Peyer's patch (tissue), 4 donors: ENCODE measurements around the gene MOK. TPM values are rescaled to one million over a fixed set of nuclear protein-coding genes. Genes with fewer than 3 reads are reported as not detected.

ENCODE experiments used
- DNase-seq, 3 donors: peaks; one replicate each; pipeline ENCODE4 v3.0.0-alpha.2; 2017 to 2019
- H3K27ac ChIP-seq, 4 donors: fragments of 200-600 bp; sonication (generic); one replicate each; pipeline ENCODE4 v1.5.1; 2016 to 2019
- H3K27me3 ChIP-seq, 2 donors: fragments of 200-600 bp; sonication (generic); one replicate each; pipeline ENCODE4 v1.5.1; 2019
- H3K36me3 ChIP-seq, 3 donors: fragments of 200-600 bp; sonication (generic); one replicate each; pipeline ENCODE4 v1.5.1; 2016 to 2019
- H3K4me1 ChIP-seq, 4 donors: fragments of 200-600 bp; sonication (generic); one replicate each; pipeline ENCODE4 v1.5.1; 2016 to 2019
- H3K4me3 ChIP-seq, 4 donors: fragments of 200-600 bp; sonication (generic); 1 replicate in 3 of 4; 2 replicates in 1 of 4; pipeline ENCODE4 v1.5.1; 2016 to 2019; ENCODE audit warnings: mild to moderate bottlenecking in 1 of 4
- H3K9me3 ChIP-seq, 4 donors: fragments of 200-600 bp; sonication (generic); one replicate each; pipeline ENCODE4 v1.5.1; 2016 to 2019; ENCODE audit warnings: mild to moderate bottlenecking in 1 of 4
- POLR2A ChIP-seq, 2 donors: fragments of 450-650 bp; IDR thresholded peaks; one replicate each; pipeline ENCODE4 v1.5.1; 2017; ENCODE audit warnings: antibody characterized with exemption in 2 of 2, mild to moderate bottlenecking in 2 of 2, moderate library complexity in 2 of 2
- total RNA-seq, 4 donors: library from RNA; depleted of rRNA; stranded (reverse); fragments of >200 nt; gene quantifications; one replicate each; pipeline ENCODE4 v1.1.0, GENCODE V29; 2016
- TF ChIP-seq, protein P1 (sequence below), 6 experiments: fragments of 450-650 bp in 4 of 6; fragments of 200-600 bp in 2 of 6; sonication (generic) in 1 of 6; IDR thresholded peaks; one replicate each; pipeline ENCODE4 v1.5.1; 2017 to 2019; ENCODE audit warnings: antibody characterized with exemption in 6 of 6, mild to moderate bottlenecking in 3 of 6, moderate library complexity in 1 of 6

The MOK gene
- total RNA-seq, 4 donors from 2014 or later, result 4.6 to 30.5 (median 14.6) TPM

GRCh38 chr14:102264355-102264754 lies 40.6 kb downstream of the MOK start:
- no peak for DNase-seq
- H3K9me3 ChIP-seq, result no peaks in the 10 kb centered on the region
- no peak overlapping the region for H3K27ac ChIP-seq
- H3K4me3 ChIP-seq, result no peak overlapping the region
- H3K27me3 ChIP-seq, result no peaks in the 10 kb centered on the region
- no peaks in the 10 kb centered on the region for H3K4me1 ChIP-seq
- TF ChIP-seq, protein P1, sequence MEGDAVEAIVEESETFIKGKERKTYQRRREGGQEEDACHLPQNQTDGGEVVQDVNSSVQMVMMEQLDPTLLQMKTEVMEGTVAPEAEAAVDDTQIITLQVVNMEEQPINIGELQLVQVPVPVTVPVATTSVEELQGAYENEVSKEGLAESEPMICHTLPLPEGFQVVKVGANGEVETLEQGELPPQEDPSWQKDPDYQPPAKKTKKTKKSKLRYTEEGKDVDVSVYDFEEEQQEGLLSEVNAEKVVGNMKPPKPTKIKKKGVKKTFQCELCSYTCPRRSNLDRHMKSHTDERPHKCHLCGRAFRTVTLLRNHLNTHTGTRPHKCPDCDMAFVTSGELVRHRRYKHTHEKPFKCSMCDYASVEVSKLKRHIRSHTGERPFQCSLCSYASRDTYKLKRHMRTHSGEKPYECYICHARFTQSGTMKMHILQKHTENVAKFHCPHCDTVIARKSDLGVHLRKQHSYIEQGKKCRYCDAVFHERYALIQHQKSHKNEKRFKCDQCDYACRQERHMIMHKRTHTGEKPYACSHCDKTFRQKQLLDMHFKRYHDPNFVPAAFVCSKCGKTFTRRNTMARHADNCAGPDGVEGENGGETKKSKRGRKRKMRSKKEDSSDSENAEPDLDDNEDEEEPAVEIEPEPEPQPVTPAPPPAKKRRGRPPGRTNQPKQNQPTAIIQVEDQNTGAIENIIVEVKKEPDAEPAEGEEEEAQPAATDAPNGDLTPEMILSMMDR (IDR thresholded peaks at IDR 0.05), result no peak
- no peak for TF ChIP-seq POLR2A (IDR thresholded peaks at IDR 0.05)
- no peaks in the 10 kb centered on the region for H3K36me3 ChIP-seq

- TF ChIP-seq, protein P1 (IDR thresholded peaks at IDR 0.05), result no peak
- TF ChIP-seq POLR2A (IDR thresholded peaks at IDR 0.05), result no peak
- no peaks in the 10 kb centered on the region for H3K27me3 ChIP-seq
- H3K9me3 ChIP-seq, result no peaks in the 10 kb centered on the region
- no peak overlapping the region for H3K27ac ChIP-seq
- H3K36me3 ChIP-seq, result no peaks in the 10 kb centered on the region
- no peak overlapping the region for H3K4me3 ChIP-seq
- DNase-seq, result no peak
- H3K4me1 ChIP-seq, result no peaks in the 10 kb centered on the region
These were observed 42.0 kb downstream of the MOK start for GRCh38 chr14:102262929-102263462.

GRCh38 chr14:102258136-102258535 lies 46.8 kb downstream of the MOK start:
- Histone ChIP-seq H3K36me3 (no peaks in the 10 kb centered on the region), H3K4me3 (no peak overlapping the region), H3K9me3 (no peaks in the 10 kb centered on the region), H3K4me1 (no peaks in the 10 kb centered on the region), H3K27ac (no peak overlapping the region), H3K27me3 (no peaks in the 10 kb centered on the region)
- TF ChIP-seq, protein P1 (IDR thresholded peaks at IDR 0.05), result no peak
- no peak for TF ChIP-seq POLR2A (IDR thresholded peaks at IDR 0.05)
- DNase-seq, result no peak

DNA sequence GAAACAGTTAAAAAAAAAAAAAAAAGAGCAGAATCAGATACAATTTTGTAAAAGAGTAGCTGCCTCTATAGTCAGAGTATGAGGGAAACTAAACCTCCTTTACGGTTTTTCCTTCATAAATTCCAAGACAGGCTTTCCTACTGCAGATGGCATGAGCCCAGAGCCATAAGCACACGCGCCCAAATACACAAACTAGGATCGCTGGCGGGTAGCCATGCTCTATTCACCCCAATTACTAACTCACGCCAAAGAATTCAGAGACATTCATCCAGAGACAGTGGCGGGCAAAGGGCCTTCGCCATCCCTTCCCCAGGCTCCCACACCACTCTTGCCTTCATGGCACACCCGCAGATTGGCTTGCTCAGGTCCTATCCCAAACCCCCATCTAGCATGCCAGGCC lies 48.2 kb downstream of the MOK start:
- no peak for DNase-seq
- Histone ChIP-seq H3K4me3 (no peak overlapping the region), H3K27me3 (no peaks in the 10 kb centered on the region), H3K9me3 (no peaks in the 10 kb centered on the region), H3K36me3 (no peaks in the 10 kb centered on the region), H3K4me1 (no peaks in the 10 kb centered on the region), H3K27ac (no peak overlapping the region)
- TF ChIP-seq, protein P1 (IDR thresholded peaks at IDR 0.05), result no peak
- TF ChIP-seq POLR2A (IDR thresholded peaks at IDR 0.05), result no peak

DNA sequence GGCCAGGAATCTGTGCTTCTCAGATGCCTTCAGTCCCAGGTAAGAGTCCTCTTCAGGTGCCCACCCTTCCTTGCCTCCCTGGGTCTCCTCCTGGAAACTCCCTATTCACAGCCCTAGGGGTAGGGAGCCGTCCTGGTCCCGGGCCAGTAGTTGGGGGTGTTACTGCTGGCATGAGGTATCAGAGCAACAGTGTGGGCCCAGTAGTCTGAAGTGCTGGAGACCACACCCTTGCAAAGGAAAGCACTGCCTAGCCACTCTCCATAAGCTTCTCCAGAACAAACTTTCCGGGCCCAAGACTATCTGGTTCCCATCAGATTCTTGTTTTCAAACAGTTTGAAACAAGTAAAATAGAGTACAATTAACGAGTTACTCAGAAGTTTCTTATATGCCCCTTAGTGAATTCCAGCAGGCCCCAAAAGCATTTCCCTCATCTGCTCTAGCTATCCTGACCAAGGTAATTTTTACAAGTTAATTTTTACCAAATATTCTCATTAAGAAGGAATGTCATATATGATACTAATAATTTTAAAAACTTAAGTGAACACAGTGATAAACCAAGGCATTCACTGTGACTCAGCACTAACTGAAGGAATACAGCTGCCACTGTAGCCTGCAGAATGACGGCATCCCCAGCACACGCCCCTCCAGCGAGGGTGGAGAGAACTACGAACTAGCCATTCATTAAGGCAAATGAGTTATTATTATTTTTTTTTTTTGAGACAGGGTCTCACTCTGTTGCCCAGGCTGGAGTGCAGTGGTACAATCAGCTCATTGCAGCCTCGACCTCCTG lies 49.4 kb downstream of the MOK start:
- Histone ChIP-seq H3K27ac (peak overlapping the region in 2 of 4 donors; percentile 1 to 38), H3K9me3 (no peaks in the 10 kb centered on the region), H3K27me3 (no peaks in the 10 kb centered on the region), H3K4me1 (no peaks in the 10 kb centered on the region), H3K36me3 (no peaks in the 10 kb centered on the region), H3K4me3 (no peak overlapping the region)
- no peak for DNase-seq
- no peak for TF ChIP-seq POLR2A (IDR thresholded peaks at IDR 0.05)
- TF ChIP-seq, protein P1 (IDR thresholded peaks at IDR 0.05), result no peak
